HG02943 (cell line): Measurements from ENCODE around the gene TRRAP.

Source experiments
- ATAC-seq: cut with Tn5 transposase; IDR thresholded peaks from one replicate; pipeline ENCODE4 v1.9.1; 2021; ENCODE audit warnings: mild to moderate bottlenecking, low read depth, moderate library complexity; ENCODE audit not compliant: unreplicated experiment

TRRAP gene

GRCh38 chr7:99021941-99022560 lies 143.7 kb downstream of the TRRAP start:
- no peak for ATAC-seq

- ATAC-seq, result no peak
Measured at GRCh38 chr7:99024066-99024465, 145.7 kb downstream of the TRRAP start.

GRCh38 chr7:99027241-99027640 lies 148.9 kb downstream of the TRRAP start:
- ATAC-seq, result no peak

- ATAC-seq, result no peak
Measured at GRCh38 chr7:99027841-99028240, 149.5 kb downstream of the TRRAP start.

GRCh38 chr7:99028261-99028973 lies 150.1 kb downstream of the TRRAP start:
- no peak for ATAC-seq

- ATAC-seq, result no peak
Measured at GRCh38 chr7:99029466-99030435, 151.4 kb downstream of the TRRAP start.

- no peak for ATAC-seq
Measured at GRCh38 chr7:99030457-99030856, 152.1 kb downstream of the TRRAP start.

GRCh38 chr7:99030951-99031350 lies 152.6 kb downstream of the TRRAP start:
- no peak for ATAC-seq

GRCh38 chr7:99031496-99031895 lies 153.2 kb downstream of the TRRAP start:
- no peak for ATAC-seq

GRCh38 chr7:99032928-99033327 lies 154.6 kb downstream of the TRRAP start:
- no peak for ATAC-seq

GRCh38 chr7:99033765-99034164 lies 155.4 kb downstream of the TRRAP start:
- ATAC-seq, result no peak

GRCh38 chr7:99034932-99035722 lies 156.8 kb downstream of the TRRAP start:
- no peak for ATAC-seq

- ATAC-seq, result no peak
Measured at GRCh38 chr7:99035723-99036545, 157.6 kb downstream of the TRRAP start.

GRCh38 chr7:99036546-99037111 lies 158.3 kb downstream of the TRRAP start:
- ATAC-seq, result no peak

GRCh38 chr7:99037327-99037940 lies 159.1 kb downstream of the TRRAP start:
- no peak for ATAC-seq

- ATAC-seq, result no peak
Measured at GRCh38 chr7:99038086-99038855, 159.9 kb downstream of the TRRAP start.

GRCh38 chr7:99039384-99039891 lies 161.1 kb downstream of the TRRAP start:
- no peak for ATAC-seq
